HUES6 (cell line): Measurements from ENCODE around the gene CD274.

Experiments used
- H3K27ac ChIP-seq: 2 replicates; pipeline ENCODE4 v1.7.0; 2013; ENCODE audit warnings: low read depth, mild to moderate bottlenecking, low read length, inconsistent platforms
- H3K27me3 ChIP-seq: 2 replicates; pipeline ENCODE4 v1.6.1; 2013; ENCODE audit warnings: low read length; ENCODE audit not compliant: control insufficient read depth, insufficient read depth
- H3K36me3 ChIP-seq: 2 replicates; pipeline ENCODE4 v1.6.1; 2013; ENCODE audit warnings: low read length; ENCODE audit not compliant: control insufficient read depth, insufficient read depth
- H3K4me1 ChIP-seq: 2 replicates; pipeline ENCODE4 v1.6.1; 2013; ENCODE audit warnings: low read length; ENCODE audit not compliant: control insufficient read depth, insufficient read depth
- H3K4me3 ChIP-seq: 2 replicates; pipeline ENCODE4 v1.5.1; 2013; ENCODE audit warnings: low read depth, low read length
- H3K9ac ChIP-seq: one replicate; pipeline ENCODE4 v1.6.1; 2013; ENCODE audit warnings: mild to moderate bottlenecking, low read length
- H3K9me3 ChIP-seq: 2 replicates; pipeline ENCODE4 v1.6.1; 2013; ENCODE audit warnings: low read depth, low read length; ENCODE audit not compliant: control insufficient read depth, insufficient read depth

The CD274 gene

DNA sequence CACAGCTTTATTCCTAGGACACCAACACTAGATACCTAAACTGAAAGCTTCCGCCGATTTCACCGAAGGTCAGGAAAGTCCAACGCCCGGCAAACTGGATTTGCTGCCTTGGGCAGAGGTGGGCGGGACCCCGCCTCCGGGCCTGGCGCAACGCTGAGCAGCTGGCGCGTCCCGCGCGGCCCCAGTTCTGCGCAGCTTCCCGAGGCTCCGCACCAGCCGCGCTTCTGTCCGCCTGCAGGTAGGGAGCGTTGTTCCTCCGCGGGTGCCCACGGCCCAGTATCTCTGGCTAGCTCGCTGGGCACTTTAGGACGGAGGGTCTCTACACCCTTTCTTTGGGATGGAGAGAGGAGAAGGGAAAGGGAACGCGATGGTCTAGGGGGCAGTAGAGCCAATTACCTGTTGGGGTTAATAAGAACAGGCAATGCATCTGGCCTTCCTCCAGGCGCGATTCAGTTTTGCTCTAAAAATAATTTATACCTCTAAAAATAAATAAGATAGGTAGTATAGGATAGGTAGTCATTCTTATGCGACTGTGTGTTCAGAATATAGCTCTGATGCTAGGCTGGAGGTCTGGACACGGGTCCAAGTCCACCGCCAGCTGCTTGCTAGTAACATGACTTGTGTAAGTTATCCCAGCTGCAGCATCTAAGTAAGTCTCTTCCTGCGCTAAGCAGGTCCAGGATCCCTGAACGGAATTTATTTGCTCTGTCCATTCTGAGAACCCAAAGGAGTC, at the start of gene CD274:
CD274 (plus strand) TSS at position 184 of the 733 bp plus-strand sequence. CDS start 5,572 bp downstream, outside the sequence.
- no peak within 1 kb of the TSS for H3K9ac ChIP-seq
- H3K36me3 ChIP-seq: no peaks in the 10 kb centered on the region
- no peak within 1 kb of the TSS for H3K27ac ChIP-seq
- H3K9me3 ChIP-seq: no peaks in the 10 kb centered on the region
- H3K27me3 ChIP-seq: peaks cover 10% of the 10 kb centered on the region
- peak within 1 kb of the TSS; percentile 53 for H3K4me3 ChIP-seq
- peaks cover 3% of the 10 kb centered on the region; the same call in 1 of the 2 replicates for H3K4me1 ChIP-seq

DNA sequence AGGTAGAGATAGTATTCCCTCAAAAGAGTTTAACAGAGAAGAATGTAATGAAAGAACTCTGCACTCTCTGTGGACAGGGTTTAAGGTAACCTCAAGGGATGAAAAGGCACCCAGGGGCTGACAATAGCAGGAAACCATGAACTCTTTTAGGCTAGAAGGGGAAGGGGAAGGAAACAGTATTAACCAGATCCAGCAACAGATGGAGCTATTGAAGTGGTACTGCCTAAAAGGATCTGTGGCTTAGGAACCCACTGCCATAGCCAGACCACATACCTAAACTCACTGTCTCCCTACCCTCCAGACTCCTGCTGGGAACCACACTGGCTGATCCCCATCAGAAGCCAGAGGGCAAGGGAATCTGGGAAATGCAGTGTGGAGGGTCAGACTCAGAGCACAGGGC, 48.1 kb upstream of the CD274 start:
- H3K36me3 ChIP-seq: no peaks in the 10 kb centered on the region

DNA sequence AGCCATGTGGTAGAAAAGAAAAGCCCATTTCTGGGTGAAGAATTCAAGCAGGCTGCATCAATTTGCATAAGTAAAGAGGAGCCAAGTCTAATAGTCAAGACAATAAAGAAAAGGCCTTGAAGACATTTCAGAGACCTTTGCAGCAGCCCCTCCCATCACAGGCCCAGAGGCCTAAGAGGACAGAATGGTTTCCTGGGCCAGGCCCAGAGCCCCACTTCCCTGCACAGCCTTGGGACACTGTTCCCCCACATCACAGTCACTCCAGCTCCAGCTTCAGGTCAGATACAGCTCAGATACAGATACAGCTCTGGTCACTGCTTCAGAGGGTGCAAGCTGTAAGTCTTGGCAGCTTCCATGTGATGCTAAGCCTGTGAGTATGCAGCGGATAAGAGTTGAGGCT, 41.7 kb upstream of the CD274 start:
- H3K9me3 ChIP-seq: peaks cover 36% of the 10 kb centered on the region

More for the DNA sequence above, 48.1 kb upstream of the CD274 start:
- Histone ChIP-seq H3K9ac (no peak overlapping the region), H3K4me3 (no peak overlapping the region), H3K27ac (no peak overlapping the region), H3K27me3 (no peaks in the 10 kb centered on the region), H3K9me3 (peaks cover 5% of the 10 kb centered on the region; the same call in 1 of the 2 replicates), H3K4me1 (no peaks in the 10 kb centered on the region)

DNA sequence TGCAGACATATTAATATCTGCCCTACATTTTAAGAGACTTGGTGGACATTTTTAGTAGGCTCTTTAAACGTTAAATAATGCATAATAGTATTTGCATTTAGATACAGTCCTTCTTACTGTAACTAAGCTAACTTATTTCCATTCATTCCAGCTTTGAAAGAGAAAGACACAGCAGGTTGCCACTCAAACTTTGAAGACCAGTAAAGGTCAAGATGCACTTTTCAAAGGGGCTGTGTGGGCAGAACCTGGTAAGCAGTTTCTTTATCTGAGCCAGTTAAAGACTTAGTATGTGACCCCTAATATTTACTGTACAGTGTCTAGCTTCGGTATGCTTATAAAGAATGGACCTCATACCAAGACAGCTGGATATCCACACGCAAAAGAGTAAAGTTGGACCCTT, 33.4 kb upstream of the CD274 start:
- no peak overlapping the region for H3K4me3 ChIP-seq

More for the DNA sequence above, 41.7 kb upstream of the CD274 start:
- Histone ChIP-seq H3K4me1 (no peaks in the 10 kb centered on the region), H3K27ac (no peak overlapping the region), H3K9ac (no peak overlapping the region), H3K27me3 (no peaks in the 10 kb centered on the region), H3K36me3 (0 out of 2 replicates have a peak, but pooled peaks cover 3% of the 10 kb centered on the region), H3K4me3 (no peak overlapping the region)

DNA sequence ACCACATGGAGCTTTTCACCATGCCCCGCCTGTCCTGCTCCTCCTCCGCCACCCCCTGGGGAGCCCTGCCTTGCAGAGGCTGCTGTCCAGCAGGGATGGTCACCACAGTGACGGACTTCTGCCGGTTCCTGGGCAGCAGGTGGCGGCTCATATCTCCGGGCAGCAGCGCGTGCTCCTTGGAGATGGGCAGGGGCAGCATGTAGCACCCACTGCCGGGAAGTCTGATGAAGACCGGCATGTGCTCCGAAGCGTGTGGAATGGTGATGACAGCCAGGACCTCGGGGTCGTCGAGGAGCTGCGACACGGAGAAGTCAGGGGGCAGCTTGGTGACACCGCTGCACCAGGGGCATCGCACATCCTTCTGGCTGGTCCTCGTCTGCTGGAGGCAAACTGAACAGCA, 31.9 kb upstream of the CD274 start:
- Histone ChIP-seq H3K27me3 (no peaks in the 10 kb centered on the region), H3K27ac (no peak overlapping the region), H3K9me3 (peaks cover under 1% of the 10 kb centered on the region; the same call in 1 of the 2 replicates), H3K4me1 (peaks cover 7% of the 10 kb centered on the region; the same call in 1 of the 2 replicates), H3K36me3 (no peaks in the 10 kb centered on the region), H3K9ac (no peak overlapping the region), H3K4me3 (no peak overlapping the region)

More for the DNA sequence above, 33.4 kb upstream of the CD274 start:
- no peaks in the 10 kb centered on the region for H3K27me3 ChIP-seq
- no peak overlapping the region for H3K27ac ChIP-seq
- no peak overlapping the region for H3K9ac ChIP-seq
- peaks cover 7% of the 10 kb centered on the region; the same call in 1 of the 2 replicates for H3K4me1 ChIP-seq
- H3K36me3 ChIP-seq: no peaks in the 10 kb centered on the region
- H3K9me3 ChIP-seq: peaks cover 3% of the 10 kb centered on the region; the same call in 1 of the 2 replicates

DNA sequence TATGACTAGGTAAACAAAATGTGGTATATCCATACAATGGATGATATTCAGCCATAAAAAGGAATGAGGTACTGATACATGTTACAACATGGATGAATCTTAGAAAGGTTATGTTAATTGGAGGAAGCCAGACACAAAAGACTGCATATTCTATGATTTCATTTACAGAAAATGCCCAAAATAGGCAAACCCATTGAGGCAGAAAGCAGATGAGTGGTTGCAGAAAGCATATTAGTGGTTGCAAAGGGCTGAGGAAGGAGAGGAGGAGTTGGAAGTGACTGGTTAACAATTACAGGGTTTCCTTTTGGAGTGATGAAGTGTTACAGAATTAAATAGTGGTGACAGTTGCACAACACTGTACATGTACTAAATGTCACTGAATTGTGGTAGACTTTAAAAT, 30.4 kb upstream of the CD274 start:
- H3K9me3 ChIP-seq: no peaks in the 10 kb centered on the region
- no peak overlapping the region for H3K27ac ChIP-seq
- H3K4me1 ChIP-seq: peaks cover 7% of the 10 kb centered on the region; the same call in 1 of the 2 replicates
- no peak overlapping the region for H3K9ac ChIP-seq
- no peaks in the 10 kb centered on the region for H3K36me3 ChIP-seq
- H3K4me3 ChIP-seq: no peak overlapping the region
- no peaks in the 10 kb centered on the region for H3K27me3 ChIP-seq

DNA sequence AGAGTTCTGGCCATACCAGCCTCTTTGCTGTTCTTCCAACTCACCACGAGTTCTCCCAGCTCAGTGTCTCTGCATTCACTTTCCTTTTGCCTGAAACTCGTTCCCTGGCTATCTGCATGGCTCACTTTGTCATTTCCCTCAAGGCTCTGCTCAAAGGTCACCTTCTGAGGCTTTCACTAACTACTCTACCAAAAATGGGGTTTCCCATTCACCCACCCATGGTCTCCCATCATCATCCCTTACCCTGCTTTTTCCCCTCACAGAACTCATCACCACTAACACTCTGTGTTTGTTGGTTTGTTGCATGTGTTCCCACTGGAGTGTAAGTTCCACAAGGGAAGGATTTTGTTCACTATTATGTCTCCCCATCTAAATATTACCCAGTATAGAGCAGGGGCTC, 29.2 kb upstream of the CD274 start:
- Histone ChIP-seq H3K4me1 (peaks cover 7% of the 10 kb centered on the region; the same call in 1 of the 2 replicates), H3K27ac (no peak overlapping the region), H3K9ac (no peak overlapping the region), H3K9me3 (no peaks in the 10 kb centered on the region), H3K36me3 (no peaks in the 10 kb centered on the region), H3K27me3 (no peaks in the 10 kb centered on the region), H3K4me3 (no peak overlapping the region)

DNA sequence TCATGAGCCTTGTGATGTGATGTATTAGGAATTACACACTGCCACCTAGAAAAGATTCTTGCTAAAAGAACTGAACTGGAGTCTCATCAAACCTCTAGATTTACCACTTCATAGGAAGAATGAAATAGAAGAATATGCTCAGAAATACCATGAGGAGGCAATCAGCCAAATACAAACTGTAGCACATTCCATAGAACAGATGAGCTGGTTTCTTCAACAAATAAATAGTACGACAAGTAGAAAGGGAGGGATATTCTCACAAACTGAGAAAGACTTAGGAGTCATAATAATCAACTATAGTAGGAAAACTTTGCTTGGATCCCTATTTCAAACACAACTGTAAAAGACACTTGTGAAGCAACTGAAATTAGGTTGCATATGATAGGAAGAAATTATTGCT, 28.1 kb upstream of the CD274 start:
- H3K27me3 ChIP-seq: no peaks in the 10 kb centered on the region
- H3K4me1 ChIP-seq: no peaks in the 10 kb centered on the region
- H3K9me3 ChIP-seq: no peaks in the 10 kb centered on the region
- H3K4me3 ChIP-seq: no peak overlapping the region
- H3K9ac ChIP-seq: no peak overlapping the region
- H3K27ac ChIP-seq: no peak overlapping the region
- H3K36me3 ChIP-seq: no peaks in the 10 kb centered on the region

DNA sequence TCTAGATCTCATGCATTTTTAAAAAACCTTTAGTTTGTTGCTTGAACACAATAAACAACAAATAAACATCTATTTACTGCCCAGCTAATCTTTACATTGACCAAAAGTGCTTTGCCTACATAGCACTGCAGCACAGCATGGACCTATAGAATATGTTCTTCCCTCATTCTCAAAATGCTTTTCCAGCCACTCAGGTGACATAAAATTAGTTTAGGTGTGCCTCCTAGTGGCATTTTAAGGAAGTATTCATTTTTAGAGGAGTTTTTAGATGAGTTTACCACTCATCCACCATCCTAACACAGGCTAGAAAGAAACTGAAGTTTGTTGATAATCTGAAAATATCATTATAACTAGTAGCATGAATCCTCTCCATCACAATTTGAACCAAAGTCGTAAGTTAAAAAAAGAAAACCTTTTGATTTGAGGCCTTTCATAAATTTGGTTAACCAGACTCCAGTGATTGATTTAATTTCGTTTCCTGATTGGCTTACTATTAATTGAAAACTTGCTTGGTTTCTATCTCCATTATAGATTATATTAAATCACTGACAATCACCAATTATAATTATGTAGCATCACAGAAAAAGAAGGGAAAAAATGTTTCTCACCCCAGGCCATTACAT, 25.2 kb upstream of the CD274 start:
- no peak overlapping the region for H3K9ac ChIP-seq
- no peaks in the 10 kb centered on the region for H3K4me1 ChIP-seq
- H3K9me3 ChIP-seq: no peaks in the 10 kb centered on the region
- H3K4me3 ChIP-seq: no peak overlapping the region
- no peaks in the 10 kb centered on the region for H3K27me3 ChIP-seq
- H3K27ac ChIP-seq: no peak overlapping the region
- H3K36me3 ChIP-seq: no peaks in the 10 kb centered on the region

DNA sequence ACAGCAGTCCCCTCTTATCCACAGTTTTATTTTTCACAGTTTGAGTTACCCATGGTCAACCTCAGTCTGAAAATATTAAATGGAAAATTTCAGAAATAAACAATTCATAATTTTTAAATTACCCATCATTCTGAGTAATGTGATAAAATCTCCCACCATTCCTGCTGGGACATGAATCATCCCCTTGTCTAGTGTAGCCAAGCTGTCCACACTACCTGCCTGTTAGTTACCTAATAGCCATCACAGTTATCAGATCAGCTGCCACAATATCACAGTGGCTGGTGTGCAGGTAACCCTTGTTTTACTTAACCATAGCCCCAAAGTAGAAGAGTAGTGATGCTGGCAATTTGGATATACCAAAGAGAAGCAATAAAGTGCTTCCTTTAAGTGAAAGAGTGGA, 23.3 kb upstream of the CD274 start:
- H3K27me3 ChIP-seq: no peaks in the 10 kb centered on the region
- no peak overlapping the region for H3K27ac ChIP-seq
- no peaks in the 10 kb centered on the region for H3K4me1 ChIP-seq
- peaks cover under 1% of the 10 kb centered on the region for H3K36me3 ChIP-seq
- H3K4me3 ChIP-seq: no peak overlapping the region
- no peak overlapping the region for H3K9ac ChIP-seq
- H3K9me3 ChIP-seq: peaks cover 4% of the 10 kb centered on the region; the same call in 1 of the 2 replicates

DNA sequence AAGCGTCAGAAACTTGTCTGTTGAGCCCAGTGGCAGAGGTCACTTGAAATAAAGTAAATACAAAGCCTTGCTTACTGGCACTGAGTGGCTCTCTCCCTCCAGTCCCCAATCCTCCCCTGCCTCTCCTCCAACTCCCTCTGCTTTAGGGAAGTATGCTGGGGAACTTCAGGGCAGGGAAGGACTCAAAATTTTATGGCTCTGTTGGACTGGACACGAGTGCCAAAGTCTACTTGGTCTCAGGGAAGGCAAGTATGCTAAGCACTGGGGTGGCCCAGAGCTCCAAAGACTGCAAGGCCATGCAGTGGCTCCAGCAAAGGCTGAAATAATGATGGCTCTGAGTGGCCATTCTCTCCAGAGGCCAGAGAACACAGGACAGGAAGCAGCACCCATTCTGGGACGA, 22.2 kb upstream of the CD274 start:
- Histone ChIP-seq H3K4me3 (no peak overlapping the region), H3K27me3 (no peaks in the 10 kb centered on the region), H3K4me1 (no peaks in the 10 kb centered on the region), H3K9ac (no peak overlapping the region), H3K27ac (no peak overlapping the region), H3K9me3 (peaks cover 16% of the 10 kb centered on the region), H3K36me3 (peaks cover 8% of the 10 kb centered on the region)
